ENCODE measurements around the gene IL1RAP.

IL1RAP gene

GRCh38 chr3:190575437-190576185 lies 61.7 kb downstream of the IL1RAP start:
- FAIRE-seq (no peak), DNase-seq (ENCODE audit: low spot score) (no peak)

- FAIRE-seq (no peak), DNase-seq (ENCODE audit: low spot score) (no peak)
These were observed 63.3 kb downstream of the IL1RAP start for GRCh38 chr3:190577225-190577624.

- DNase-seq (ENCODE audit: low spot score) (no peak), FAIRE-seq (no peak)
These were observed 65.7 kb downstream of the IL1RAP start for GRCh38 chr3:190579514-190580137.

GRCh38 chr3:190580417-190580816 lies 66.5 kb downstream of the IL1RAP start:
- no peak for FAIRE-seq
- no peak for DNase-seq (ENCODE audit: low spot score)

- FAIRE-seq, result no peak
- DNase-seq (ENCODE audit: low spot score), result no peak
These were observed 67.2 kb downstream of the IL1RAP start for GRCh38 chr3:190581041-190581541.

GRCh38 chr3:190582667-190583066 lies 68.8 kb downstream of the IL1RAP start:
- no peak for FAIRE-seq
- DNase-seq (ENCODE audit: low spot score), result no peak

- DNase-seq (ENCODE audit: low spot score) (peak; percentile 84), FAIRE-seq (peak; percentile 69)
These were observed 72.1 kb downstream of the IL1RAP start for GRCh38 chr3:190585805-190586630.

GRCh38 chr3:190586631-190587011 lies 72.7 kb downstream of the IL1RAP start:
- DNase-seq (ENCODE audit: low spot score) (peak; percentile 53), FAIRE-seq (peak; percentile 74)

GRCh38 chr3:190588570-190588969 lies 74.7 kb downstream of the IL1RAP start:
- FAIRE-seq, result no peak

GRCh38 chr3:190589326-190589725 lies 75.4 kb downstream of the IL1RAP start:
- FAIRE-seq (no peak), DNase-seq (ENCODE audit: low spot score) (no peak)

More at GRCh38 chr3:190588570-190588969, 74.7 kb downstream of the IL1RAP start:
- DNase-seq (ENCODE audit: low spot score), result no peak

- FAIRE-seq (no peak), DNase-seq (ENCODE audit: low spot score) (no peak)
These were observed 77.2 kb downstream of the IL1RAP start for GRCh38 chr3:190591080-190591479.

- FAIRE-seq, result no peak
- no peak for DNase-seq (ENCODE audit: low spot score)
These were observed 79.2 kb downstream of the IL1RAP start for GRCh38 chr3:190593075-190593474.

GRCh38 chr3:190594171-190594570 lies 80.3 kb downstream of the IL1RAP start:
- no peak for FAIRE-seq
- DNase-seq (ENCODE audit: low spot score), result no peak

- FAIRE-seq (no peak), DNase-seq (ENCODE audit: low spot score) (no peak)
These were observed 81.4 kb downstream of the IL1RAP start for GRCh38 chr3:190595179-190595795.

GRCh38 chr3:190595807-190596206 lies 81.9 kb downstream of the IL1RAP start:
- no peak for DNase-seq (ENCODE audit: low spot score)
- FAIRE-seq, result no peak

- DNase-seq (ENCODE audit: low spot score), result no peak
- no peak for FAIRE-seq
These were observed 82.7 kb downstream of the IL1RAP start for GRCh38 chr3:190596349-190597285.

- no peak for FAIRE-seq
- no peak for DNase-seq (ENCODE audit: low spot score)
These were observed 83.4 kb downstream of the IL1RAP start for GRCh38 chr3:190597291-190597690.

- DNase-seq (ENCODE audit: low spot score), result no peak
- FAIRE-seq, result no peak
These were observed 87.7 kb downstream of the IL1RAP start for GRCh38 chr3:190601622-190602021.

GRCh38 chr3:190605385-190605784 lies 91.5 kb downstream of the IL1RAP start:
- no peak for DNase-seq (ENCODE audit: low spot score)
- FAIRE-seq, result no peak

GRCh38 chr3:190606596-190606995 lies 92.7 kb downstream of the IL1RAP start:
- no peak for DNase-seq (ENCODE audit: low spot score)
- FAIRE-seq, result no peak

Measured in urothelium cell line (cell line).